NCI-H524 (cell line): ENCODE measurements around the gene CHRNB2.
A peak's percentile ranks its signal among the peaks of the same experiment; 100 is the strongest.
"Not testable (repeated sequence)": the region's sequence is repeated elsewhere in the genome, so short reads cannot be mapped to it uniquely, and the experiment has no call there.

Experiments used
- DNase-seq, 2 experiments: peaks; one replicate each; lab custom pipeline; 2025; lab: John Stamatoyannopoulos, UW

The CHRNB2 gene

GRCh38 chr1:154567386-154568156, at the start of gene CHRNB2:
Gene CHRNB2, plus strand, starts transcription at chr1:154567778. Its CDS starts 267 bp downstream, at chr1:154568045.
- DNase-seq, result peak; percentile 70 to 77

GRCh38 chr1:154519591-154519991, 48.0 kb upstream of the CHRNB2 start:
- DNase-seq, result no peak

GRCh38 chr1:154520333-154520732, 47.2 kb upstream of the CHRNB2 start:
- DNase-seq, result no peak

- no peak for DNase-seq
Observed at GRCh38 chr1:154521695-154522094, 45.9 kb upstream of the CHRNB2 start.

GRCh38 chr1:154524881-154525280, 42.7 kb upstream of the CHRNB2 start:
- no peak for DNase-seq

GRCh38 chr1:154527192-154527591, 40.4 kb upstream of the CHRNB2 start:
- no peak for DNase-seq

- no peak for DNase-seq
Observed at GRCh38 chr1:154529308-154529707, 38.3 kb upstream of the CHRNB2 start.

- not testable (repeated sequence) for DNase-seq
Observed at GRCh38 chr1:154531950-154532349, 35.6 kb upstream of the CHRNB2 start.

GRCh38 chr1:154533952-154534844, 33.4 kb upstream of the CHRNB2 start:
- DNase-seq, result peak; percentile 47 to 67

GRCh38 chr1:154536570-154536969, 31.0 kb upstream of the CHRNB2 start:
- no peak for DNase-seq

- DNase-seq, result no peak
Observed at GRCh38 chr1:154539486-154540483, 27.8 kb upstream of the CHRNB2 start.

GRCh38 chr1:154541231-154541630, 26.3 kb upstream of the CHRNB2 start:
- DNase-seq, result no peak

- DNase-seq, result peak; percentile 45 to 62
Observed at GRCh38 chr1:154546264-154547063, 21.1 kb upstream of the CHRNB2 start.

- DNase-seq, result no peak
Observed at GRCh38 chr1:154547105-154547732, 20.4 kb upstream of the CHRNB2 start.

GRCh38 chr1:154548028-154548427, 19.6 kb upstream of the CHRNB2 start:
- DNase-seq, result no peak

GRCh38 chr1:154549202-154549770, 18.3 kb upstream of the CHRNB2 start:
- no peak for DNase-seq

- no peak for DNase-seq
Observed at GRCh38 chr1:154550070-154550469, 17.5 kb upstream of the CHRNB2 start.

- no peak for DNase-seq
Observed at GRCh38 chr1:154550657-154551056, 16.9 kb upstream of the CHRNB2 start.

- no peak for DNase-seq
Observed at GRCh38 chr1:154551474-154551873, 16.1 kb upstream of the CHRNB2 start.

GRCh38 chr1:154552036-154552435, 15.5 kb upstream of the CHRNB2 start:
- no peak for DNase-seq
